ENCODE data around the gene ANTXRL.
"Not testable (repeated sequence)": the region's sequence is repeated elsewhere in the genome, so short reads cannot be mapped to it uniquely, and the experiment has no call there.

ANTXRL gene

DNA sequence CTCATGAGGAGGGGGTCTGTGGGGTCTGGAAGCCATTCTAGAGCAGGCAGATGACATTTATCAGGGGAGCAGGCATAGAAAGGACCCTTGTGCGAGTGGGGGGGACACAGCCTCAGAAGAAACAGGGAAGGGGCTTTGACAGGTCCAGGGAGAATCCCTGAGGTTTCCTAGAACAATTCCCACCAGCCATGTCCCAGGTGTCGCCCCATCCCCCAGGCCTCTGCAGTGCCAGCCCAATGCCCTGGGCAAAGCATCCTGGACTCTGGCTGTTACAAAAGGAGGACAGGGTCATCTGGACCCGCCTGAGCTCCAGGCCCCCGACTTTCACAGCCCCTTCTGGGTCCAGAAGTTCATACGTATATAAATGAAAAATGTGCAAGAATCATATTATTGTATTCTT, 80.4 kb downstream of the ANTXRL start:
- DNase-seq: not testable (repeated sequence)

DNA sequence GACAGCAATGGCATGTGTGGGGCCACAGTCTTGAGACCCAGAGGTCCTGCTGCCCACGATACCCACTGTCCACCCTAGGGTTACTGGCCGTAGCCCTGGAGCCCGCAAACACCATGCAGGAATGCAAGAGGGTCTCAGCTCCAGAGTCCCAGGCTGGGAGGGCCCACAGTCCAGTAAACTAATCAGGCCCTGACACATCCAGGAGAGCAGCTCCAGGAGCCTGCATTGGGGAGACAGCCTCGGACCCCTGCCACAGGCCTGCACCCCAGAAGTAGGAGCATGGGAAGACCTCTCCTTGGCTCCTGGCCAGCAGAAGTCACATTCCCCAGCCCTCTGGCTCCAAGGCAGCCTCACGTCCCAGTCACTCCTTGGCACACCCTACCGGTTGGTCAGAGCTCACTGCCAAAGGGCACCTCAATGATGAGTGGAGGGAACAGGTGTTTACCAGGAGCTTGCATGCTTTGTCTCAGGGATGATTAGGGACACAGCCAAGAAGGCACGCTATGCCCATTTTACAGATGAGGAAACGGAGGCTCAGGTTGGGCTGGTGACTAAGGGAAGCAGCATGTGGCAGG, 81.0 kb downstream of the ANTXRL start:
- not testable (repeated sequence) for DNase-seq

DNA sequence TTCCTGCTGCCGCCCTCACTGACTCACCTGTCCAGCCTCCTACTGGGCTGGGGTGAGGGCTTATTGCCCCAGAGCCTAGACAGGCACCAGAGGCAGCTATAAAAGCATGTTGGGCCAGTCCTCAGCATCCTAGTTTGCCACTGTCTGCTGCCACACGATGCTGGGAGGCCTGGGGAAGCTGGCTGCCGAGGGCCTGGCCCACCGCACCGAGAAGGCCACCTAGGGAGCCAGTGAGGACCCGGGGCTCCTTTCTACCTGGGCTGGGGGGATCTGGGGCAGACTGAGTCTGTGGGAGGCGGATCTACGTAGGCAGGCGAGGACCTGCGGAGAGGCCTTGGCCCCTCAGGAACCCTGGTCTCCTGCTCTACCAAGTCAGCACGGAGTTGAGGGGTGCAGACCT, 82.2 kb downstream of the ANTXRL start:
- not testable (repeated sequence) for DNase-seq

DNA sequence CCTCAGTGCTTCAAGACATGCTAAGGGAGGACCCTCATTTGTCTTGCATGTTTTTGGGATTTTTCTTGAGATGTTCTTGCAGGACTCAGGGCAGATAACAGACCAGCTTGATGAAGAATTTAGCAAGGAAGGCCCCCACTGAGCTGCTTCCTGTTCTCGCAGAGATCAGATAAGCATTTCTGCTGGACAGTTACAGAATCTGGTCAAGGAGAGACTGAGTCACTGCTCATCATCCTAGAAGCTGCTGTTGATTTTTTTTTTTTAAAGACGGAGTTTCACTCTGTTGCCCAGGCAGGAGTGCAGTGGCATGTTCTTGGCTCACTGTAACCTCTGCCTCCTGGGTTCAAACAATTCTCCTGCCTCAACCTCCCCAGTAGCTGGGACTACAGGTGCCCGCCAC, 87.6 kb downstream of the ANTXRL start:
- not testable (repeated sequence) for DNase-seq

DNA sequence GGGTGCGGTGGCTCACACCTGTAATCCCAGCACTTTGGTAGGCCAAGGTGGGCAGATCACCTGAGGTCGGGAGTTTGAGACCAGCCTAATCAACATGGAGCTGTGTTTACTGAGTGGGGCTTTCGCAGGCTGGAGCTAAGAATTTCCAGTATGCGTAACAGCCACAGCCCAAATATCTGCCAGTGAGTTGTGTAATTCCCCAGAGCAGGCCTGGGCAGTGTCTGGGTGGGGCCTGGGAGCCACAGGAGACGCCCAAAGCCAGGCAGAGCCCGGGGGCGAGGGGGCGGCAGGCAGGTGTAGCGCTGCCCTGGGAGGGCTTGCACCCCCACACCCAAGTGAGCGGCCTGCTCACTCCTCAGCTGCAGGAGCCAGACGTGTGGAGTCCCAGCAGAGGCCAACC, 88.6 kb downstream of the ANTXRL start, which contains the start of gene ANXA8L1:
Gene ANXA8L1, plus strand, starts transcription at position 371 of the 400 bp plus-strand sequence. CDS start 76 bp downstream, outside the sequence.
- not testable (repeated sequence) for DNase-seq

DNA sequence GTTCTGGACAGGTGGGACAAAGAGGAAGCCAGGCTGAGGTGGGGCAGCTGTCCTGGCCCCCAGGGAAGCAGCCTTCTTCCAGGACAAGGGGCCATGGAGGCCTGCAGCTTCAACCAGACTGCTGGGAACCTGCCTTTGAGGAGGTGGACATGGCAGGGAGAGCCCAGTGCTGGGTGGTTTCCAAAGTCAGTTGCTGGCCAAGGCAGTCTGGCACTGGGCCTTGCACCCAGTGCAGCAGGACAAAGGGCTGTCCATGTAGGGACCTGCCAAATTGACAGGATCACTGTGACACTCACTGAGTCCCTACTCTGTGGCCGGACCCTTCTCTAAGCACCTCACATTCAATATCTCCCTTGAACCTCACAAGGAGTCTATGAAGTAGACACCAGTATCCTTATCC, 90.2 kb downstream of the ANTXRL start:
- not testable (repeated sequence) for DNase-seq

DNA sequence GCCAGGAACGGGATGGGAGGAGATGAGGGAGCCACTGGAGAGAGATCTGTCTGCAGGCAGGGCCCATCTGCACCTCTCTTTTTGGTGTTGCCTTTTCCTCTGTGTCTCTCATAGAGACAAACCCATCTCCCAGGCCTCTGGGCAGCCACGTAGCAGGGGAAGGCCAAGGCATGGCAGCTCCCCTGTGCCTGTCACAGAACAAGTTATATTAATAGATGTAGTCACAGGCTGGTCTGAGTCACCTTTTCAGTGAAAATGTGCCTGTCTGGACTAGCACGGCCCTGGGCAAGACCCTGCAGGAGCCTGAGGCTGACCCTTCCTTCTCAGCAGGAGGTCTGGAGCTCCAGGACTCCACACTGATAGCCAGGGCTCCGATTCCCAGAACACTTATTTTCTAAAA, 90.9 kb downstream of the ANTXRL start:
- DNase-seq: not testable (repeated sequence)

DNA sequence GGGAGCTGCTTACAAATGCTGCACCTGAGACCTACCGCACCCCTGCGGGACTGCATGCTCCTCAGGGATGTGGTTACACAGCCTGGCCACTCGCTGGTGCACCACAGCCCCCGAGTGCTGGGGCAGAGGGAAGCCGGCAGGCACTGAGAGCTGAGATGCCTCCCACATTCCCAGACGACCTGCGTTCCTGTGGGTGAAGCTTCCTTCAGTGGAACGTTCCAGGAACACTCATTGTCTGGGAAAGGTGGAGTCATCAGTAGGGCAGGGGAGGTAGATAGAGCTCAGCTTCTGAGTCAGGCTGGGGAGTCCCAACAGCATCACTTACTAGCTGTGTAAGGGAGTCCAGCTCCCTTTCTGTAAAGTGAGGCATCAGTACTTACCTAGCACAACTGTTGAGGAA, 91.3 kb downstream of the ANTXRL start:
- not testable (repeated sequence) for DNase-seq

DNA sequence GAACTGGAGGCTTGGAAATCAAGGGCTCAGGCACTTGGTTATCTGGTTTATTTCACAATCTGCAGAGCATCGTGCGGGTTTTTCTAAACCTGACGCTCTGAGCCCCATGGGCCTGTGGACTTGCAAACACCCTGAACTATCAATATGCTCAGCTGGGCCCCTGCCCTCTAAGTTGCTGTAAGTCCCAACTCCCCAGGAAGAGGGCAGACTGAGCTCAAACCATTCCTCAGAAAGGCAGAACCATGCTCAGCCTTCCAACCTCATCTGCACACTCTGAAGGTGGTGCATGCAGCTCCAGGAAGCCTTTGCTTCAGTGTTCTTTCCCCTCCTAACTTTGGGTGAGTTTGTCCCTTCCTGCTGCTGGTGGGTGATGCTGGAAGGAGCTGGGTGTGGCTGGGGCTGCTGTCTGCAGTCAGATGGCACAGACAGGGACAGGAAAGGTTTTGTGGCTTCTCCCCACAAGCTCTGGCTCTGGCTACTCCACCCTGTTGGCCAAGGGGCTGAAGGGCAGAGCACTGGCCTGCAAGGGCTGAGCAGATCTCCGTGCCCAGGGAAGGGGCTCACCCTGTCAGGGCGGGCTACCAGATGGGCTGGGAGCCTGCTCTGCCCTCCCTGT, 92.5 kb downstream of the ANTXRL start:
- not testable (repeated sequence) for DNase-seq
